SK-N-MC (cell line): ENCODE data around the gene MMP21.

Source experiments
- EZH2 ChIP-seq: fragments of 200-600 bp; sonication (generic); IDR thresholded peaks from one replicate; pipeline ENCODE4 v1.6.1; 2017; ENCODE audit warnings: antibody characterized with exemption
- FOXP2 ChIP-seq: optimal IDR thresholded peaks from 2 replicates; pipeline ENCODE3; 2011; ENCODE audit warnings: mild to moderate bottlenecking, moderate library complexity; ENCODE audit not compliant: insufficient read depth; ENCODE audit errors: extremely low read length, control extremely low read depth
- POLR2AphosphoS5 ChIP-seq: IDR thresholded peaks from 2 replicates; pipeline ENCODE4 v1.6.1; 2012; ENCODE audit warnings: mild to moderate bottlenecking, low read depth, low read length, borderline replicate concordance

DNA sequence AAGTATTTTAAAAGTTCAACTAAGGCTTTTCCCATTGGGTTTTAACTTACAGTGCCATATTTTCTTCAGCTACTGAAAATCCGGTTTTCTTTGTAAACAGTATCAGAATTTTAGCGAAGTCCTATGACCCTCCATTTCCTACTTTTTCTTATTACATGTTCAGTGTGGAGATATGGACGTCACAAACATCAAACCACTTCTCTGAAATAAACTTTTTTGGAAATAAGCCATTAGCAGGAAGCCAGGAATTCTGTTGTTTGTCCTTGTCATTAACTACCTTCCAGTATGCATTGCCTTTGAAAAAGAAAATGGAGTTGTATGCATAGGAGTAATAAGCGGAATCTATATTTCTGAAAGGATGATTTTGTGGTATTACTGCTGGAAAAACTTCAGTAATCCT lies 9.1 kb downstream of the MMP21 start:
- TF ChIP-seq EZH2 = no peak
- no peak for TF ChIP-seq POLR2AphosphoS5
- TF ChIP-seq FOXP2 = no peak
